Anterior cingulate cortex (tissue), 58 donors: Measurements from ENCODE around the gene AANAT.

Source experiments
- DNase-seq, 58 donors: peaks; one replicate each; lab custom pipeline; 2025; lab: John Stamatoyannopoulos, UW

AANAT gene

DNA sequence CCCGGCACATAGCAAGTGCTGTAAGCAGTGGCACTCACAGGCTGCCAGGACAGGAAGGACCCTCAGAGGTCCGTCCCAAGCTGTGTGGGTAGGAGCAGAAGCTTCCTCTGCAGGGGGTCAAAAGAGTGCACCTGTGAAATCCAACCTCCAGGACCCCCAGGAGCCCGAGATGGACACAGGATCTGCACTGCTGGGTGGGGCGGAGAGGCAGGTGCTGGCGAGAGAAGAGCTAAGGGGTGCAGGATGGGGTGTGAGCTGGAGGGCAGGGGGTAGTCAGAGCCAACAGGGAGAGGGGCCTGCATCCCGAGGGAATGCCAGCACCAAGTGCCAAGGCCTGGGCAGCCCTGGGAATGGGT, 650 bp upstream of the AANAT start:
- no peak for DNase-seq

DNA sequence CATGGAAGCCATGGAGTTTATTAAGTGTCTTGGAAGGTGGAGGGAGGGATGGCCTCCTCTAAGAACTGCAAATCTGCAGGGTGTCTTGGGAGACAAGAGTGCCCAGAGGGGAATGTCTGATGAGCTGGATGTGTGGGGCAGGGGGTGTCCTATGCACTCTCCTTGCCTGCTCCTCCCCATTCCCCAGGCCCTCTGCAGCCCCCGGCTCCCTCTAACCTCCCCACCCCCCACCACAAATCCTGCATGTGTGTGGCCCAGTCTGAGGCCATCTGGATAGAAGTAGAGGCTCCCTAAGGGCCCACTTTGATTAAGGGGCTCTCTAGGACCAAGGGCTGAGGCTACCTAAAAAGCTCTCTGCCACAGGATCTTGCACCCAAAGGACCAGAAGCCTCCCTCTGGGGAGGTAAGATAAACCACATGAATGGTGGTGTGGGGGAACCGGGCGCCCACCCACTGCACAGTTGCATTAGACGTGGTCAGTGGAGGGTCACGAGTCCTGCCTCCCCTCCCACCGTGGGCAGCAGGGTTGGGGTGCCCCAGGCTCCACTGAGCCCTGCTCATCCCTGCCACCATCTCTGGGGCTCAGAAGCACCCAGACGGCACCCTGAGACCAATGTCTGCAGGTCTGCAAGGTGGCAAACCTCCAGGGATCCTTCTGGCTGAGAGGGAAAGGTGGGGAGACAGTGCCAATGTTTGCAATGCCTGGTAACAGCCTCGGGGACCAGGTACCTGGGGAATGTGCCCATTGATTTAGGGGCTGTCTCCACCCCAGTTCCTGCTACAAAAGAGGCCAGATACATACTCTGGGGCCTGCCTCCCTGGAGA, 618 bp downstream of the AANAT start:
- DNase-seq = no peak

DNA sequence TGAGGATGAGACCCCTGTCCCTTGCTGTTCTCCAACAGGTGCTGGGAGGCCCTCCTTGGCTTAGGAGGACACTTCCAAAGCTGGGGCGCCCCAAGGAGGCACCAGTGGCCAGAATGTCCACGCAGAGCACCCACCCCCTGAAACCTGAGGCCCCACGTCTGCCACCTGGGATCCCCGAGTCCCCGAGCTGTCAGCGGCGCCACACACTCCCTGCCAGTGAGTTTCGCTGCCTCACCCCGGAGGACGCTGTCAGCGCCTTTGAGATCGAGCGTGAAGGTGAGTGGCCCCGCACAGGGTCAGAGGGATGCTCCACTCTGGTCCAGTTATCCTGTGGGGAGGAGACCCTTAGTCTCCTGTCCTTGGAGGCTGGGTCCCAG, 1.2 kb downstream of the AANAT start:
- no peak for DNase-seq

DNA sequence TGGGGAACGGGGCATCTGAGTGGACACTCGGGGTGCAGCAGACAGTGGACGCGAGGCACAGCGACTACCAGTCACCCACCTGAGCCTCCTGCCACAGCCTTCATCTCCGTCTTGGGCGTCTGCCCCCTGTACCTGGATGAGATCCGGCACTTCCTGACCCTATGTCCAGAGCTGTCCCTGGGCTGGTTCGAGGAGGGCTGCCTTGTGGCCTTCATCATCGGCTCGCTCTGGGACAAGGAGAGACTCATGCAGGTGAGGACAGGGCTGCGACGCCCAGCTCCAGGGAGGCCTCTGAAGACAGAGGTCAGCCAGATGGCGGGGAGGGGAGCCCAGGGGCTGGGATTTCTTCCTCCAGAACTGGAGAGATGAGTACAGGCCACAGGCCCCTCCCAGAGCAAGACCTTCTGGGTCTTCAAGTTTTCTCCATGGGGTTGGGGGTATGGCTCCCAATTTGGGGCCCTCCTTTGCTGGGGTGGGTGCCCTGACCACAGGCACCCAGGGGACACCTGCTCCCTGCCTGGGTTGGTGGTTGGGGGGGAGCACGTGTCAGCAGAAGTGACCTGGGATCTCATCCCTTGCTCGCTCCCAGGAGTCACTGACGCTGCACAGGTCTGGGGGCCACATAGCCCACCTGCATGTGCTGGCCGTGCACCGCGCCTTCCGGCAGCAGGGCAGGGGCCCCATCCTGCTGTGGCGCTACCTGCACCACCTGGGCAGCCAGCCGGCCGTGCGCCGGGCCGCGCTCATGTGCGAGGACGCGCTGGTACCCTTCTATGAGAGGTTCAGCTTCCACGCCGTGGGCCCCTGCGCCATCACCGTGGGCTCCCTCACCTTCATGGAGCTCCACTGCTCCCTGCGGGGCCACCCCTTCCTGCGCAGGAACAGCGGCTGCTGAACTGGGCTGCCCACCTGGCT, 1.9 kb downstream of the AANAT start:
- DNase-seq = no peak

DNA sequence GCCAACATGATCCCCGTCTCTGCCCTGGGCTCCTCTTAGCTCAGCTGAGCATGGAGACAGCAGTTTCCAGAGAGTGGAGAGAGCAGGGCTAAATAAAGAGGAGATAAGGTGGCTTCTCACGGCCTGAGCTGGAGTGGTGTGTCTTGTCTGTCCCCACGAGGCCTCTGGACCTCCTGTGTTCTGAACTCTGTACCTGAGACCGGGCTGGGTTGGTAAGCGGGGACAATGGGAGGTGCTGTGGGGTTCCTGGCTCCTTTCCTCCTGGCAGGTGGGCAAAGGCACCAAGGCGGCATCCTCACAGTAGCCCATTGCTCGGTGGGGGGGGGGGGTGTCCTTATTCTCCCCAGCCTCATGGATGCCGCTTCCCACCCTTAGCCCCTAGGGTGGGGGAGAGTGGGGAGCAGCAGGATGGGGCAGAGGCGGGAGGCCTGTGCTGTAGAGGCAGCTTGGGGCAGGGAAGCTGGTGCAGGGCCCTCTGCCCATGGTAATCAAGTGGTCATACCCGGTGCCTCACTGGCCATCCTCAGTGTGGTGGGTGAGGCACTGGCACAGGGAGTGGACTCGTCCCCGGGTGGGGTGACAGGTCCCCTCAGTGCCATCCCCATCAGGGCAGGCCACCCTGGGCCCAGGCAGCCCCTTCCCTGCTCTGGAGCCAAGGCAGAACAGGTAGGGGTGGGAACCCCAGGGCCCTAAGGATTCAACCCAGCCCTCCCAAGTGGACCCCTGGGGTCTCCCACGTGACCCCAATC, 2.8 kb downstream of the AANAT start:
- no peak for DNase-seq

DNA sequence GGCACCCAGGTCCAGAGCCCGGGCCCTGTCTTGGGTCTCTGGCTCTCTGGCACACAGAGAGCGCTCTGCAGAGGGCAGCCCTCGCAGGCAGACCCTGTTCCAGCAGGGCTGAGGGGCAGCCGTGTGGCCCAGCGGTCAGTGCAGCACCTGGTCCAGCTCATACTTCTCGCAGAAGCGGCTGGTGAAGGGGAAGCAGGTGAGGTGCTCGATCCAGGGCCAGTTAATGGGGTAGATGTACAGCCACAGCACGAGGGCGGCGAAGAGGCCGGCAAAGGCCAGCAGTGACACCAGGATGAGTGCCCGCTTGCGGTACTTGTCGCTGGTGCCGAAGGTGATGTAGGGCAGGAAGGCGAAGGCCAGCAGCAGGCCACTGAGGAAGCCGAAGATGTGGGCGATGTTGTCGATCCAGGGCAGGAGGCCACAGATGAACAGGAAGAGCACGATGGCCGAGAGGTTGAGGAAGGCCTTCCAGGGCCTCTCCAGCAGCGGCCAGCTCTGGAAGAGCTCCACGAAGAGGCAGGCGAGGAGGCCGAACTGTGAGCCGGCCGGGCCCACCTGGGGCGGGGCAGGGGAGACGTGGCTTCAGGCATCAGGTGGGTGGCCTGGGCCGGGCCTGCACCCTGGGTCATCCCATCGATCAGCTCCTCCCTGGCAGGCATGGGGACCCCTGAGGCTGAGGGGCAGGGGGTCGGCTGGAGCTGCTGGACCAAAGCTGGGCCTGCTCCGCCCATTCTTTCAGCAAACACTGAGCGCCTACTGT, 4.3 kb downstream of the AANAT start:
- no peak for DNase-seq

DNA sequence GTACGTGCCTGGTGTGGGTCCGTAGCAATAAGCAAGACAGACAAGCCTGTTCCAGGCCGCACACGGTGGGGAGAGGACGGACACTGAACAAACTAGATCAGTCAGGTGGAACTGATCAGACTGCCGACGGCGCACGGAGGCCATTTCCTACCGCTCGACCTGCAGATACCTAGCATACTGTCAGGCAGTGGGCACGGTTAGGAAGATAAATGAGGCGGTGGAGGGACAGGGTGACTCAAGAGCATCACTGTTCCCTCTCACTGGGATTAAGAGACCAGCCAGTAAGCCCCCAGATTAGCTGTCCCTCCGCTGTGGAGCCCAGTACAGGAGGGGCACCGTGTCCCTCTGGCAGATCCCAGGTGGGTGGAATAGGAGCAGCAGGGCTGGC, 4.8 kb downstream of the AANAT start:
- DNase-seq = no peak

DNA sequence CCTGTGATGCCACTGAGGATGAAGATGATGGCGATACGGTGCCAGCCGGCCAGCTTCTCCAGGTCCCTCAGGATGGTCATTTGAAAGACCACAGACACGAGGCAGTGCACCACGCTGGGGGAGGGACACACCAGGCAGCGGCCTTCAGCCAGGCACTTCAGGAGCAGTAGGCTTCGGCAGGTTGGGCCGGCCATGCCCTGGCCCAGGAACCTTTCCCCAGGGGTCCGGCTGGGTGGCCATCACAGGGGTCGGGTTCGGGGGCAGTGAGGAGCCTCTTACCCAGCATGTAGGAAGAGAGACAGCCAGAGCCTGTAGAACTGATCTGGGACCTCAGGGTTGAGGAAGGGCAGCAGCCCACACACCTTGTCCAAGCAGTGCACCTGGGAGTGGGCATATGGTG, 5.3 kb downstream of the AANAT start:
- no peak for DNase-seq

DNA sequence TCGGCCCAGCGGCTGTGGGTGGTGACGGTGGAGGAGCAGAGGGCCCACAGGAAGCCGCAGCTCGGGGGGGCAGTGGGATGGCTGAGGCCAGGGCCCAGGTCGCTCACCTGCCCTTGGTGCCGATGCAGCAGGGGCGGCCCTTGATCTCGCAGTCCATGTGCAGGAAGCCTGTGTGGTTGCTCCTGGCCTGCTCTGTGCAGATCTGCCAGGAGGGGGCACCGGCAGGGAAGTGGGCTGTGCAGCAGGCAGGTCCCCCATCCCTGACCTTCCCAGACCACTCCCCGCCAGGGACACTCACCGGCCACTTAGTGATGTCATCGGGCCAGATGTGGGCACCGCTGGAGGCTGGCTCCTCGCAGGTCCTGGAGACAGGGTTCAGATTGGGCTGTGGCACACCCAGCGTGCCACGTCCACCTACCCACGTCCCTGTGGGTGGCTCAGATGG, 6.2 kb downstream of the AANAT start:
- DNase-seq = no peak

DNA sequence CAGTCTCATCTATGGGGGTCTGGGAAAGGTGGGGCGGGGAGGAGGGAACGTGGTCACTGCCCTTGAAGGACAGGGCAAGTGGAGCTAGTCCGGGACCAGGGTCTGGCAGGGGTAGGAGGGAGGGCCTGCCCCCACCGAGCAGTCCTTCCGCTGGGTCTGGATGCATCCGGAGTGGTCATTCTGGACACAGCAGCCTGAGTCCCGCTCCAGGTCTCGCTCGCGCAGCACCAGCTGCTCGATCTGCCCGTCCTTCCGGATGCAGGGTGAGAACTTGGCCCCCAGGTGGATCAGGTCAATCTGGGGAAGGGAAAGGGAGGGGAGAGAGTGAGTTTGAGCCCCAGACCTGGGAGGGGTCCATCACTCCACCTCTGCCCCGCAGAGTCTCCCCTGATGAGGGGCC, 6.8 kb downstream of the AANAT start:
- DNase-seq = no peak

DNA sequence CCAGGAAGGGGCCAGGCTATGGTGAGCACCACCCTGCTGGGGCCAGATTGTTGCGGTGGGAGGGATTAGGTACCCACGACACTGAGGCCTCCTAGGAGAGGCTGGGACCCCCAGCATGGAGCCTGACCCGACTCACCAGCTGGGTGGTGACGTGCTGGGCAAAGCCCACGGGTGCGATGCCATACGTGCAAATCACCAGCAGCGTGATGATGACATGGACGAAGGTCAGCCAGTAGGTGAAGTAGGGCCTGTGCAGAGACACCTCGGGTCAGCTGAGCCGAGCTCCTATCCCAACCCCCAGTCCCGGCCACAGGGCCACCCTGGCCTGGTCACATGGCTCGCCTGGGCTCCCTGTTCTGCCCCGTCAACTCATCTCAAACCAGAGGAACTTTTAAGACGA, 7.5 kb downstream of the AANAT start:
- no peak for DNase-seq

DNA sequence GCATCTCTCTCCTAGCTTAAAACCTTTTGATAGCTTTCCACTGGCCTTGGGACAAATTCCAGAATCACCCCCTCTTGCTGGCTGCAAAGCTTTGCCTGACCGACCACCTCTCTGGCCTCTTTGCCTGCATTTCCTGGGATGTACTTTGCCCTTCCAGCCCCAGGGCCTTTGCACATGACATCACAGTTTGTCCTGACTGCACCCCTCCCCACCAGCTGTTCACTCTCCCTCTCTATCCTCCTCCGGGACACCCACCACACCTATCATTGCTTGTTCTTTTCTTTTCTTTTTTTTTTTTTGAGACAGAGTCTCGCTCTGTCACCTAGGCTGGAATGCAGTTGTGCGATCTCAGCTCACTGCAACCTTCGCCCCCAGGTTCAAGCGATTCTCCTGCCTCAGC, 7.9 kb downstream of the AANAT start:
- DNase-seq = no peak

DNA sequence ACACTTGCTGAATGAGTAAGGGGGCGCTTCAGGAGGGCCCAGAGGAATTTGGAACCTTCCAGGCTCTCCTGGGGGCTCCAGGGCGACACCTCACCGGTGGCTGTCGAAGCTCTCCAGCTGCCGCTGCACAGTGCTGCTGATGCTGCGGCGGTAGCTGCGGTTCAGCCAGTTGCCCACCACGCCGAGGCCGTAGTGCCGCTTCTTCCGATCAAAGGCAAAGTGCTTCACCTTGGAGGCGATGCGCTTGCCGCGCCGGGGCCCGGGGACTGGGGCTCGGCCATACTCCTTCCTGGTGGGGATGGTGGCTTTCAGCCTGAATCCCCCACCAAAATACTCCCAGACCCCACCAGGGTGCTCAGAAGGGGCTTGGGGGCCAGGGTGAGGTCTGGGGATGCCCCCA, 9.3 kb downstream of the AANAT start:
- no peak for DNase-seq

DNA sequence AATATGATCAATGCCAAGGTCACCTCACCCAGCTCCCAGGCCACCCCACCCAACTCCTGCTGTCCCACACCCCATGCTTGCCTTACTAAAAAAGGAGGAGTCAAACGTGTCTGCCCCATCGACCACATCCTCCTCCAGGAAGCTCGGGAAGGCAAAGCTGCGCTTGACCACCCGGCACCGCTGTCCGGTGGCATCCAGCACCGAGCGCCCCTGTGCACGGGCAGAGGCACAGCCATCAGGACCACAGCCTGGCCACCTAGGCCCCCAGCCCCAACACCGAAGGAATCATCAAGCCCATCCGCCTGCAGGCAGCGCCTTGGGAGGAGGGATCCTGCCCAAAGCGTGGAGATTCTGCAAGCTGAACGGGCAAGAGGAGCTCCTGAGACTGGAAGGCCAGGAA, 10.2 kb downstream of the AANAT start:
- no peak for DNase-seq

DNA sequence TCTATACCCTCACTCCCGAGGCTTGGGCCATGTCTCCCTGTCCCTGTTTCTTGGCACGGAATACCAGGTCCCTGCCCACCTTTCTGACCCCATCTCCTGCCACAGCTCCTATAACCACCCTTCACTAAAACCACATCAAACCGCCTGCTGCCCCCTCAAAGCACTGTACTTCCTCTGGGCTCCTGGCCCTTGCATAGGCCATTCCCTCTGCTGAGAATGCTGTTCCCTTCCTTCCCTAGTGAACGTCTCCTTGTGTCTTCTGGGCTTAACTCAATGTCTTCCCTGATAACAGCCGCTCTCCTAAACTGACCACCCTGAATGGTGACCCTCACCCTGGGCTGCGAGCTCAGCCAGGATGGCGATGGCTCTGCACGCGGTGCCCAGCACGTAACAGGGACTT, 10.7 kb downstream of the AANAT start:
- DNase-seq = no peak

DNA sequence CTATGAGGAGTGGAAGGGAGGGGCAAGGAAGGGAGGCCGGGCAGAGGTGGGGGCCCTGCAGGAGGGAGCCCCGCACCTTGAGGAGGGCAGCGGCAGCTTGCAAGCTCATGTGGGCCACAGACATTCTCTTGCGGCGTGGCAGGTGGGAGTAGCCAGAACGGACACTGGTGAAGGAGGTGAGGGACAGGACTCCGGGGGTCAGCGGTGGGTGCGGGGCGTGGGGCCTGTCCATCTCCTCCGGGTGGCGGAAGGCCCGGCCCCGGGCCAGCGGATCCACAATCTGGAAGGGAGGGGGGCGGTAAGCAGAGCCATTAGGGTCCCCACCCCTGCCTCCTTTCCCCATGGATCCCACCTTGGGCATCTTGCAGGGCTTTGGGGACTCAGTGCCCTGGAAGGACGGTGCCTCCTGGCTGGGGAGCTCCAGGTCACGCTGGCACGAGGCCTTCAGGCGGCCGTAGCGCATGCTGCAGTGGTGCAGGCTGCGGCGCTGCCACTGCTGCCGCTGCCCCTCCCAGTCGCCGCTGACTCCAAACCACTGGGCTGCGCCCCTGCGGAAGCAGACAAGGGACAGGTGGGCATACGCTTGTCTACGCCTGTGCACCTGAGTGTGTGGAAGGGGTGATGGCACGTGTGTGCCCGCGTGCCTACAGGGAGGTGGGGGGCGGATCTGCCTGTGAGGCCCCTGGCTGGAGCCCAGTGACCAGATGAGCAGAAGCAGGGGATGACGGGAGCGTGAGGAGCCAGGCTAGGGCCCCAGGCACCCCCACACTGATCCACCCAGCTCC, 11.5 kb downstream of the AANAT start:
- DNase-seq = no peak

DNA sequence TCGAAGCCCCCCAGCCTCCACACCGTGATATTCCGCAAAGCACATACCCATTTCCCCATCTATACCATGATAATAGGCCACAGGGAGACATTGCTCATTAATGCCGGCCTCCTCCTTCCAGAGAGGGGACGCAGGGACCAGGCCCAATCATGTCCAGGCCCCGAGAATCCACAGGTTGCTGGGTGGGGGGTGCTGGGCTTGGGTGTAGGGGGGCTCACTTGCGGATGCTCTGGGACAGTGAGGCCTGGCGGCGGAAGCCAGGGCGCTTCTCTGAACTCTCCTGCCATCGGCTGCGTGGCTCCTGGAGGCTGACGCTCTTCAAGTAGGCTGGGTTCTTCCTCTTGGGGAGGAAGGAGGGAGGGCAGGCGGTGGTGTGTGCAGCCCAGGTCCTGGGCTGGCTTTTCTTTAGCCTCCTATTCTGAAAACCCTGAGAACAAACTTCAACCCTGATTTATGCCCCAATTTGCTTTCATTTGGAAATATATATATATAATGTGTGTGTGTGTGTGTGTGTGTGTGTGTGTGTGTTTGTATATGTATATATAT, 12.2 kb downstream of the AANAT start:
- no peak for DNase-seq

DNA sequence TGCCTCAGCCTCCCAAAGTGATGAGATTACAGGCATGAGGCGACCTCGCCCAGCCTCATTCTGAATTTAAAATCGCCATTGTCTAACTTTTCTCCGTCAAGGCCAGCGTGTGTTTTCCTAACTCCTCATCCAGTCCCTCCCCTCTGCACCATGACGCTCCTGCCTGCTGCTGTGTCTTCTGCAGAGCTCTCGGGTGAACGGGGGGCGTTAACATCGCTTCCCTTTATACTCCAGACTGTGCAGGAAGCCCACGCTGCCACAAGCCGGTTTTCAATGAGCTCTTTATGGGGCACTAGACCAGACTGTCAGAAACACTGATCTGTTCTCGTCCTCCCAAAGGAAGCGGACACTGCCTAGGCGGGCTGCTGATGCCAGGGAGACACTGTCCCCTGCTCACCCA, 13.2 kb downstream of the AANAT start:
- peak in 7 of 58 donors; percentile 21 to 70 (median 42) for DNase-seq

DNA sequence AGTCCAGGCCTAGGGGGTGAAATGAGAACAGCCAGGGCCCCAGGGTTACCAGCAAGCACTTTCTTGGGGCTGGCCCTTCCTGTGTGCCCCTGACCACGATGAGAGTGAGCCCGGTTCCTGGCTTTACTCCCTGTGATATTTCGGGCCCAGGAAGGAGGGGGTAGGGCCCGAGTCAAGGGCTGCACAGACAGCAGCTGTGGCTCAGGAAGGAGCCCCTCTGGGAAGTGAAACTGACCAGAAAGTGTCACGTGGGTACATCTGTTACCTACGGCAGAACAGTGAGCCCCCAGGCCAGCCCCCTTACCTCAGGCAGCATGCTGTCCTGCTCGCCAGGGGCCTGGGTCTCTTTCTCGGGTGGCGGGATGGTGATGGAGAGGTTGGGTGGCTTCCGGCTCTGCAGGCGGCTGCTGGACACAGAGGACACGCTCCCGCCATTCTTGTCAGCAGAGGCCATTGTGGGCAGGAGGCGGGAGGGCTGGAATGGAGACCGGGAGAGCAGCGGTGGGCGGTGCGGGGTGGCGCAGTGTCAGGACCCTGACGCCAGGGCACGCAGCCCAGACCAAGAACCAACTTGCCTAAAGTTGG, 13.8 kb downstream of the AANAT start:
- DNase-seq = peak in 28 of 58 donors; percentile 20 to 70 (median 39)
